Measurements from ENCODE around the gene KEAP1.
A peak's percentile ranks its signal among the peaks of the same experiment; 100 is the strongest.

KEAP1 gene

DNA sequence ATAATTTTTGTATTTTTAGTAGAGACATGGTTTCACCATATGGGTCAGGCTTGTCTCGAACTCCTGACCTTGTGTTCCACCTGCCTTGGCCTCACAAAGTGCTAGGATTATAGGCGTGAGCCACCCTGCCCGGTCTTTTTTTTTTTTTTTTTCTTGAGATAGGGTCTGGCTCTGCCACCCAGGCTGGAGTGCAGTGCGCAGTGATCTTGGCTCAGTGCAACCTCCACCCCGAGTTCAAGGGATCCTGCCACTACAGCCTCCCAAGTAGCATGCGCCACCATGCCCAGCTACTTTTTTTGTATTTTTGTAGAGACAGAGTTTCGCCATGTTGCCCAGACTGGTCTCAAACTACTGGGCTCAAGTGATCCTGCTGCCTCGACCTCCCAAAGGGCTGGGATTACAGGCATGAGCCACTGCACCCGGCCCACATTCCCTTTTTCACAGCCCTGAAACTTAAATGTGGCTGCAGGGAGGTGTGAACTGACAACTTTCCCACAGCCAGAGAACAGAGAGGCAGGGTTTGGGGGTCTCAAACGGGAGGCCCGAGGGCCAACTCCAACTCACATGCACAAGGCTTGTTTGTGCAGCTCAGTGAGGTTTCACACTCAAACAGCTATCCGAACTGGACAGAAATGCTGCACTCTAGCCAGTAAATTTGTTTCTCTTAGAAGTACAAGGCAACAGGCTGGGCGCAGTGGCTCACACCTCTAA is 18.5 kb upstream of the KEAP1 start:
- DNase-seq, result no peak

DNA sequence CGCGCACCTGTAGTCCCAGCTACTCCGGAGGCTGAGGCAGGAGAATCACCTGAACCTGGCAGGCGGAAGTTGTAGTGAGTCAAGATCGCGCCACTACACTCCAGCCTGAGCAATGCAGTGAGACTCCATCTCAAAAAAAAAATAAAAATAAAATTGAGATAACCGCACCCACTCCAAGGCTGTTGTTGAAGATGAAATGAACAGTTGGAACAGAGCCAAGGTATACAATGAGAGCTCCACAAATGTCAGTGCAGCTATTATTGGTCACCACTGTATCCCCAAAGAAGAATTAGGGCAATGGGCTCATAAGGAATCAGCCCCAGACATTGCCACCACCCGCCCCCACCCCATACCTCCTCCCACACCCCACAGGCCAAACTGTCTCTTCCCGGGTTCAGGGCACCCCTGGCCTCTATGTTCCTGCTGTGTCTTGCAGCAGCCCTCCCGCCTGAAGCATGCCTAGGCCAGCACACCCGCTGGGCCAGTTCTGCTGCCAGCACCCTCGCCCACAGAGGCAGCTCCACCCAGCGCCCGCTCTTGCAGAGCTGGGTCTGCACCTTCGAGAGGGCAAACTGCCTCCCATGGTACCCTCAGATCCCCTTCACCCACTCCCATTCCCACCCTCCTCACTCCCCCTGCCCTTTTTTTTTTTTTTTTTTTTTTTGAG is 17.6 kb upstream of the KEAP1 start:
- no peak for DNase-seq

DNA sequence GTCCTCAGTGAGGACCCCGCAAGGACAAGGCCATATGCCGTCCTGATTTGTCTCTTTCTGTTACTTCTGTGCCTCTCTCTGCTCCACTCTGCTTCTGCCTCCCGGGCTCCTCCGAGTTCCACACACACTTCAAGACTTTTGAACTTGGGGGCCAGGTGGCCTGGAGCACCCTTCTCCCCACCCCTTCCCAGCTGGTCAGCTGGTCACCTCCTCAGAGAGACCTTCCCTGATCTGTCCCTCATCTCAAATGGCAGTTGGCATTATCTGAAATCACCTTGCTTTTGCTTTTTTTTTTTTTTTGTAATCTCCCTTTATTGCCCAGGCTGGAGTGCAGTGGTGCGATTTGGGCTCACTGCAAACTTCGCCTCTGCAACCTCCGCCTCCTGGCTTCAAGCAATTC is 16.3 kb upstream of the KEAP1 start:
- DNase-seq, result no peak

DNA sequence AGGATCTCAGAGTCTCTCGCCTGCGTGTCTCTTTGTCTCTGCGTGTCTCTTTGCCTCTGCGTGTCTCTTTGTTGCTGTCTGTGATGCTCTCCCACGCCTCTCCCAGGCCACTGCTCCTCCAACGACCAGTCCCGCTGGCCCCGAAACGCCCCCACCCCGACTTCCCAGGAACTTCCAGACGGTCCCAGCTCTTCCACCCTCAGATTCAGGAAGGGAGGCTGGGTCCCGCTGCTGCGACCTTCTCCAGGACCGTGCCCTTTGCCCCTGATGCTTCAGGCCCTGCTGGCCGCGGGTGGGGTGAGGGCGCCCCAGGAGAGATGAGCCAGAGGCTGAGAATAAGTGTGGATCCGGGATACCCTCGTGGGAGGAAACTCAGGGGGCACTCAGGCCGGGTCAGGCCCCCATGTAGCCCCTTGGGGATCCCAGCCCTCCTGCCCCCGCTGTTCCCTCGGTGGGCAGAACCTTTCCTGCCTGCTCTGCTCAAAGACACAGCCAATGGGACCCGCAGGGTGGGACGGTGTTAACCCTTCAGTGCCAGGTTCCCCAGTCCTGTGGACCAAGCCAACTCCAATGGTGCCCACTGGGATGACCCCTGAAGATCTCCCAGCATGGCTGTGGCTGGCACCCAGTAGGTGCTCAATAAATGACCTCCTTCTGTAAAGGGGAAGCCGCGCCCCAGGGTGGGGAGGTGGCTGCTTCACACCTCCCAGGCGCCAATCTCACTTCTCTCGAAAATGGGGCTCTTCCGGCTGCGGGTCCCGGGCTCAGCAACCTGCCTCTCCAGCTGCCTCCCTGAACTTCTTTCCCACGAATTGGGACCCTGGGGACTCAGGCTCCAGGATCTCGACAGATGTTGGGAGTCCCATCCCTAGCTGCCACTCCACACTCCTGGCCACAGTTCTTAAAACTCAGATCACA is 15.5 kb upstream of the KEAP1 start:
- no peak for DNase-seq

DNA sequence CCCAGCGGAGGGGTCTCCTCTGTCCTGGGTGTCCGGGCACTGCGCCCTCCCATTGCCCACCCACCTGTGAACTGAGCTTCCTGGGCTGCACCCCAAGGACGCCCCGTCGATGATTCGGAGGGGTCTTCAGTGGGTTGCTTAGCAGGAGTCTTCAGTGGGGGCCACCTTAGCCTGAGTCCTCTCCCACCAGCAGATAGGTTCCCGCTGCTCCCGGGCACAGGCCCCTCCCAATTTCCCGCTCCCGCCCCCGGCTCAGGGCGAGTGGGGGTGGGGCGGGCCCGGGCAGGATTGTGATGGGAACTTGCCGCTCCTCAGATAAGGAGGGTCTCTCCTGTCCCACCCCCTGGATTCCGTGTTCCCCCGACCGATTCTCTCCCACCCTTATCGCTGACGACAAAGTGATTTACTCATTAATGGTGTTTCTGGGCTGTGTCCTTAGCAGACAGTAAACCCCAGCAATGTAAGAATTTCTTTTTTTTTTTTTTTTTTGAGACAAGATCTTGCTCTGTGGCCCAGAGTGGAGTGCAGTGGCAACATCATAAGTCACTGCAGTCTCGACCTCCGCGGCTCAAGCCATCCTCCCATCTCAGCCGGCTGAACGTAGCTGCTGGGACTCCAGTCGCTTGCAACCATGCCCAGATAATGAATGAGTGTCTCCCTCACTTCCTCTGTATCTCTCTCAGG is 14.7 kb upstream of the KEAP1 start:
- peak; percentile 19 for DNase-seq

DNA sequence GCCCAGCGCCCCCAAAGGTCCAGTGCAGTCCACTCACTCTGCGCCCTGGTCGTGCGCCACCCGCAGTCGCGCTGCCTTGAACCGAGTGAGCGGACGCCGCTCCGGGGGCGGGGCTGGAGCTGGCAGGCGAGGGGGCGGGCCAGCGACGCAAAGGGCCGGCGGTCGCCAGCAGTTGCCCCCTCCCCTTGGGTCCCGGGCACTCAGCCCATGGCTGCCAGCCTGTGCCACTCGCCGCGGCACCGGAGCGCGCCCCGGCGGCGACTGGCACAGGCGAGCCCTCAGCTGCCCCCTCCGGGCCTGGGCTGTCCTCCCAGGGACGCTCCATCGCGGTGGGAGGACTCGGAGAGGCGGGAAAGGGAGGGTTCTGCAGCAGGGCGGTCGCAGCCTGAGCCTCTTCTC is 14.2 kb upstream of the KEAP1 start, which contains the start of gene S1PR5:
S1PR5 (minus strand) TSS at position 87 of the 399 bp plus-strand sequence. CDS start 2,436 bp downstream, outside the sequence.
- peak; percentile 21 for DNase-seq

DNA sequence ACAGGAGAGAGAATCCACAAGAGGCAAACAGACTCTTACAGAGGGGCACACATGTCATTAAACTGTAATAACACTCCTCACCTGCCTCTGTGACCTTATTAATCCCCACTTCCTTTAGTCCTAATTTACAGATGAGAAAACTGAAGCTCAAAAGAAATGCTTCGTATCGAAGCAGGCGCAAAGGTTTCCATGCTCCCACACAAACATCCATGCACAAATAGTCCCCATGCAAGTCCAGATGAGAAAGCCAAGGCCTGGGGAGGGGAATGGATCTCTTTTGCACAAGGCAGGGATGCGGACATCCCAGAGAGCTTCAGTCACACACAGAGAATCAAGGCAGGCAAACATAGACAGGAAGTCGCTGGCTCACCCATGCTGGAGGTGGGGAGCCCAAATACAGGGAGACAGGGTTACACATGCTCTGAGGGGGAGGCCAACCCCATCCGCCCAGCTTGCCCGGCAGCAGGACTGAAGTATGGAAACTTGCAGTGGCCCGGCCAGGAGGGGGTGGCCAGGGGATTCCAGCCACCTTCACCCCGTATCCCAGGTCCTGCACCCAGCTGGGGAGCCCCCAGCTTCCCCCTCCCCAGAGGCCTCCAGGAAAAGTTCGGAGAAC is 13.6 kb upstream of the KEAP1 start:
- no peak for DNase-seq

DNA sequence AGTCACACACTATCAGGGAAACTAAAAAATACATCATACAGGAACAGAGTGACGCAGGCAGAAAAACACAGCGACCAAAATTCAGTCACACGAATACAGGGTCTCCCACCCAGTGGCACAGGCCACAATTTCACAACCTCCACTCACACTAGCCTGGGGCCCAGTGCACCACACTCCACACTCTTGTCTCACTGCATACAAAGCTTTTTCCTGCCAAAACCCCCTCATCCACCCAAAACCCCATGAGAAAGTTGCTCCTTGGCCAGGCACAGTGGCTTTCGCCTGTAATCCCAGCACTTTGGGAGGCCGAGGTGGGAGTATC is 12.9 kb upstream of the KEAP1 start:
- DNase-seq, result no peak

DNA sequence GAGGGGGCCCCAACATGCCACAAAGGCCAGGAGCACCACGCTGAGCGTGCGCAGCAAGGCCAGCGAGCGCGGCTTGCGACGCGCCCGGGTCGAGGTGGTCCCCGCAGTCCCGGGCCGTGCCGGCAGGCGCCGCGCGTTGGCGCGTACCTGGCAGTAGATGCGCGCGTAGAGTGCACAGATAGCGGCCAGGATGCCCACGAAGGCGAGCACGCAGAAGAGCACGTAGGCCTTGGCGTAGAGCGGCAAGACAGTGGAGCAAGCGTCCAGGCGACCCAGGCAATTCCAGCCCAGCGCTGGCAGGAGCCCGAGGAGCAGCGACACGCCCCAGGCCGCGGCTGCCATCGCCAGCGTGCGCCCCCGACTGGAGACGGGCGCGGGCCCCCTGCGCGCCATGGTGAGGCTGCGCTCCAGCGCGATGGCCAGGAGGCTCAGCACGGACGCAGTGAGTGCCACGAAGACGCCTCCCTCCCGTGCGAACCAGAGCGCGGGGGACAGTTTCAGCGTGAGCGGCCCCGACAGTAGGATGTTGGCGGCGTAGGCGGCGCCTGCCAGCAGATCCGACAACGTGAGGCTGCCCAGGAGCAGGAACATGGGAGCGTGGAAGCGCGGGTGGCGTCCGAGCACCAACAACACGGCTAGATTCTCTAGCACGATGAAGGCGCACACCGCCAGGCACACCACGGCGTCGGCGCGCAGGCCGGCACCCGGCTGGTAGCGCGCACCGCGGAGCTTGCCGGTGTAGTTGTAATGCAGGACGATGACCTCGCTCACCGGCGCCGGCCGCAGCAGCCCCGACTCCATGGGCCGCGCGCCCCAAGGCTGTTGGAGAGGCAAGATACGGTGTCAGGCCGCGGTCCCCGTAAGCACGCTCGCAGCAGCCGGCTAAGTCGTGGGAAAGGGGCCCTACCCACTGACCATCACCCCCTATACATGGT is 11.3 kb upstream of the KEAP1 start:
- peak; percentile 56 for DNase-seq

DNA sequence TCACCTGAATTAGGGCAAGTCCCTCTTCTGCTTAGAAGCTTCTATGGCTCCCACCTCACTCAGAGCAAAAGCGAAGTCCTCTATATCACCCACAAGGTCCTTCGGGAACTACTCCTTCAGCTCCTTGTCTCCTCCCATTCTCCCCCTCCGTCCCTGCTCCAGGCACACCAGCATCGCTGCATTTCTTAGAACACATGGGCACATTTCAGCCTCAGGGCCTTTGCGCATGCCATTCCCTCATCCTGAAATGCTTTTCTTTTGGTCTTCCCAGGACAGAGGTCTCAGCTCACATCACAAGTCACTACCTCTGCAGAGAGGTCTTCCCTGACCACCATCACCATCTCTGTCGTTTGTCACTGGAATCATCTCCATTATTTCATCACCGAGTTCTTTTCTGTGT is 10.1 kb upstream of the KEAP1 start:
- no peak for DNase-seq

DNA sequence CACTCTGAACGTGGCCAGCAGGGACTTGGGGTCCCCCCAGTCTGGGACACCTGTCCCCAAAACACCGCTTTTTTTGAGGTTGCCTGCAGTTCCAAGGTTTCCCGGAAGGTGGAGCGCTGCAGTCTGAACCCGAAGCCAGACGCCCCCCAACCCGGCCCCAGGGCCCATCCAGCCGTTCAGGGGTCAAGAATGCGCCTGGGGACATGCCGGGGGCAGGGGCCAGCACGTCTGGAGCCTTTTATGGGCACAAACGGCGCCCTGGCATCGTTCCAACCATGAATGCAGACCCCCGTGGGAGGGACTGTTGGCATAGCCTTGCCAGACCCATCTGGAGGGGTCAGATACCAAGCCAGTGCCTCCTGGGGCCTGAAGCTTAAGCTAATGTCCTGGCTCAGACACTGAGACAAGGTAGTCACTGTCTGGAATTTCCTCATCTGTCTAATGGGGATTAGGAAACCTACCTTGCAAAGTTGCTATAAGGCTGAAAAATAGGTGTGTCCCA is 7.2 kb upstream of the KEAP1 start:
- peak; percentile 69 for DNase-seq

DNA sequence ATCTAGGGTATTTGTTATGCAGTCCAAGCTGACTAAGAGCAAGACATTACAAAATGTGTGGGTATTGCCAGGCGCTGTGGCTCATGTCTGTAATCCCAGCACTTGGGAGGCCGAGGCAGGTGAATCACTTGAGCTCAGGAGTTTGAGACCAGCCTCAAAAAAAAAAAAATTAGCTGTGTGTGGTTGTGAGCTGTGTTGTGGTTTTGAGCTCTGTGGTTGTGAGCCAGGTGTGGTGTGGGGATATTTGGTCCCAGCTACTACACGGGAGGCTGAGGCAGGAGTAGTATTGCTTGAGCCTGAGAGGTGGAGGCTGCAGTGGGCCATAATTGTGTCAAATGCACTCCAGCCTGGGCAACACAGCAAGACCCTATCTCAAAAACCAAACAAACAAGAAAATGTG is 5.6 kb upstream of the KEAP1 start:
- DNase-seq, result peak; percentile 52

DNA sequence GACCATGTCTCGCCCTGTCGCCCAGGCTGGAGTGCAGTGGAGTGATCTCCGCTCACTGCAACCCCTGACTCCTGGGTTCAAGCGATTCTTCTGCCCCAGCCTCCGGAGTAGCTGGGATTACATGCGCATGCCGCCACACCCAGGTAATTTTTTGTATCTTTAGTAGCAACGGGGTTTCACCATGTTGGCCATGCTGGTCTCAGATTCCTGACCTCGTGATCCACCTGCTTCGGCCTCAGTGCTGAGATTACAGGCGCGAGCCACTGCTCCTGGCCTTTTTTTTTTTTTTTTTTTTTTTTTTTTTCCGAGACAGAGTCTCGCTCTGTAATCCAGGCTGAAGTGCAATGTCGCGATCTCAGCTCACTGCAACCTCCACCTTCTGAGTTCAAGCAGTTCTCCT is 4.9 kb upstream of the KEAP1 start:
- no peak for DNase-seq

DNA sequence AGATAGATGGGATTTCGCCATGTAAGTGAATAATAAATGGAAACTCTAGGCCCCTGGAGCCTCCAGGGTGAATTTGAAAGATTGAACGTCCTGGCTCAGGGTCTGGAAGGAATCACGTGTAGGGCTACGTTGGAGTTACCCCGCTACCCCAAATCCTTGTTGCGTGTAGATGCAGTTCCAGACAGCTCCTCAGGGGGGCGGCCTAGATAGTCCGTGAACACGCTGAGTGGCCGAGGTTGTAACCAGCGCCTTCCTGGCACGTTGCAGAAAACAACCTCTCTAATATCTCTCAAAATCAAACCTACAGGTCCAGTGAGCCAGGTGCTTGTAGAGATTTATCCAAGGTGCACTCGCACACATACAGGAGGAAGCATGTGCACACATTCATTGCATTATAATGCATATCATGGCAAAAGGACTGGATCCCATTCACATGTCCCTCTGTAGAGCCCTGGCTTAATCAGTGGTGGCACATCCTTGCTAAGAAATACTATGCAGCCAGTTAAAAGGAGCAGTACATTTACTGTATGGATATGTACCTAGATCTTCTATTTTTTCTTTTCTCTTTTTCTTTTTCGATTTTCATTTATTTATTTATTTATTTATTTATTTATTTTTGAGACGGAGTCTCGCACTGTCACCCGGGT is 2.5 kb upstream of the KEAP1 start:
- DNase-seq, result peak; percentile 91

DNA sequence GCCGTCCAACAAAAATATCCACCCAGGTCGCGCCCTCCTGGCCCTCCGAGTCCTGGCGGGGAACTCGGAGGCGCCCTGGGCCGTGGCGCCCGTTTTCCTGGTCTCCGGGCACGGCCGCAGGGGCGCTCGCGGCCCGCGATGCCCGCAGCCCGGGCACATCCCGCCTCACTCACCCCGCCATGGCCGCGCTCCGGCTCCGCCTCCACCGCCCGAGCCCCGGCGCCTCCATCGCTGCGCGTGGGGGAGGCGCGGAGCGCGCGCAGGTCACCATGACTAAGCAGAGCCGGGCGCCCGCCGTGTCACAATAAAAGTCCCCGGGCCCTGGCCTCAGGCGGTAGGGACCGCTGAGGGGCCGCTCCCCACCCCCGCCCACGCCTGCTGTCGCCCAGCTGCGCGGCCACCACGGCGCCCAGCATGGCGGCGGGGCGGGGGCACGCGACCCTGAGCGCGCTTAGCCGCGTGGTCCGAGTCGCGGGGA is 593 bp downstream of the KEAP1 start:
- DNase-seq, result peak; percentile 94

DNA sequence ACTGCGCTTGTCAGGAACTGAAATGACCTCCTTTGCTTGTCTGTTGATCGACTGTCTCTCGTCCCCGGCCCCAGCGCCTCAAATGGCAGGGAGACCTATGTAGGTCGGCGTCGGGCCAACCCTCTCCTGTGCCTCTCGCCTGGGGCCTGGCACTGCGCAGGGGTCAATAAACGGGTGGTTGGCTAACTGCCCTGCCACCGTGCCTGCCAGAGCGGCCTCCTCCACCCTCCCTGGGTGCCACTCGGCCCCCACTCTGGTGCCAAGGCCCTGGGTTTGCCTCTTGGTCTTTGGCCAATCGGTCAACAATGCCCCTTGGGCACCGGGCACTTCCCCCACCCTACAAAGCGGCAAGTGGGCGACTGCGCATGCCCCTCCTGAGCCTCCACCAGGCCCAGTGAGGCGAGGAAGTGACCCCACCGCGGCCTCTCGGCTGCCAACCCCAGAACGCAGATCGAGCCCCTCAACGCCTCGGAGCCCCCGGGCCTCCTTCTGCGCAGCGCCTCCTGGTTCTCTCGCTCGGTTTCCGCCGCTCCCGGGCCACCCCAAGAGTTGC is 1.1 kb downstream of the KEAP1 start:
- DNase-seq, result peak; percentile 65

DNA sequence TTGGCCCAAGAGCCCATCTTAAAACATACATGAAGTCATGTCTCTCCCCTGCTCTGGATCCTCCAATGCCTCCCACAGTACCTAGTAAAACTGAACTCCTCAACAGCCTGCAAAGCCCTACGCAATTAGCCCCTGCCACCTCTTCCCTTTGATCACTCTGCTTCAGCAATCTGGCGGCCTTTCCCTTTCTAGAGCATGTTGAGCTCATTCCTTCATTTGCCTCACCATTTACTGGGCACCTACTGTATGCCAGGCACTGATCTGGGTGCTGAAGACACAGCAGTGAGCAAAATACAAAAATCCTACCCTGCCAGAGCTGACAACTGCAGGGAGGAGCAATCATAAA is 2.9 kb downstream of the KEAP1 start:
- DNase-seq, result no peak

DNA sequence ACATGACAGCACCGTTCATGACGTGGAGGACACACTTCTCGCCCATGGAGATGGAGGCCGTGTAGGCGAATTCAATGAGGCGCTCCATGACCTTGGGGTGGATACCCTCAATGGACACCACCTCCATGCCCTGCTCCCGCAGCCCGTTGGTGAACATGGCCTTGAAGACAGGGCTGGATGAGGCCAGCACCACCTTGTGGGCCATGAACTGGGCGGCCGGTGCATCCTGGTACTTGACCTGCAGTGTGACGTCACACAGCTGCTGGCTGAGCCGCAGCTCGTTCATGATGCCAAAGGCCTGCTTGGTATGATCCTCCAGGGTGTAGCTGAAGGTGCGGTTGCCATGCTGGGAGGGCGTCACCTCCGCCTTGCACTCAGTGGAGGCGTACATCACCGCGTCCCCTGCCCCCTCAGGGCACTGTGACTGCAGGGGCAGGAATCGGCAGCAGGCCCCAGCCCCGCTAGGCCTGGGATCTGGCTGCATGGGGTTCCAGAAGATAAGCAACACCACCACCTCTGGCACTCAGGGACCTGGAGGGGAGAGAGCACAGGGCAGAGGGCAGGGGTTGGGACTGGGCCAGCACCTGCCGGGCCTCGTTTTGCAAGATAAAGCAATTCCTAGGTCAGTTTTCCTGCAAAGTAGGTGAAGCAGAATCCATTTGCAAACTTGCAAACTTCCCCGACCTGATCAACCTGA is 3.5 kb downstream of the KEAP1 start:
- no peak for DNase-seq

DNA sequence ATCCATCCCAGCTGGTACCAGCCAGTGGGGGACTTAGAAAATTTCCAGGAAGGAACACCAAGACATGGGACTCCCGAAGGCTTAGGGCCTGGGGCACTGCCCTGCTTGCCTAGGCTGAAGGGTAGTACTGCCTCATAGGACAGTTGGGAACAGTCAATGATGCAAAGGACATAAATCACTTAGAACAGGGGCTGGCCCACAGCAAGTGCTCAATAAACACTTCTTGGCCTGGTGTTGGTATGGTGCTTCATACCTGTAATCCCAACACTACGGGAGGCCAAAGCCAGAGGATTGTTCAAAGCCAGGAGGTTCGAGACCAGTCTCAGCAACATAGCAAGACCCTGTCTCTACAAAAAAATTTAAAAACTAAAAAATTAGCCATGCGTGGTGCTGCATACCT is 5.8 kb downstream of the KEAP1 start:
- DNase-seq, result no peak

Data from stimulated activated CD4-positive, alpha-beta T cell treated with anti-CD3 and anti-CD28 coated beads, Interleukin-15, amount 100 ng/mL, for 24 hours (primary cell).